Lower leg skin (tissue), 4 donors: ENCODE measurements around the gene SLC22A23. TPM values are rescaled to one million over a fixed set of nuclear protein-coding genes. Genes with fewer than 3 reads are reported as not detected.

Source experiments
- DNase-seq, 2 donors: peaks; one replicate each; pipeline ENCODE4 v3.0.0-alpha.2; 2019; ENCODE audit warnings: low spot score in 2 of 2
- H3K4me3 ChIP-seq: fragments of 200-600 bp; sonication (generic); 2 replicates; pipeline ENCODE4 v1.5.1; 2017; ENCODE audit warnings: mild to moderate bottlenecking, low read depth; ENCODE audit not compliant: poor library complexity, severe bottlenecking
- CTCF ChIP-seq, 3 donors: fragments of 450-650 bp; IDR thresholded peaks; one replicate each; pipeline ENCODE4 v1.5.1; 2016; ENCODE audit warnings: antibody characterized with exemption in 3 of 3, mild to moderate bottlenecking in 3 of 3, moderate library complexity in 2 of 3
- POLR2A ChIP-seq, 2 donors: fragments of 450-650 bp; IDR thresholded peaks; one replicate each; pipeline ENCODE4 v1.6.1; 2016 to 2017; ENCODE audit warnings: antibody characterized with exemption in 2 of 2, mild to moderate bottlenecking in 1 of 2, moderate library complexity in 1 of 2
- WGBS, 2 donors: methylation state at CpG; one replicate each; pipeline ENCODE4 v1.1.5; 2018; 5-methylcytosine and 5-hydroxymethylcytosine counted together
- intact Hi-C: fragments of 100-400 bp; cut with DNase I; formaldehyde crosslinking; loops from one replicate; pipeline ENCODE4 v1.15.0; 2023; ENCODE audit warnings: low total_unique reads
- total RNA-seq, 4 donors: library from RNA; depleted of rRNA; stranded (reverse); fragments of >200 nt; gene quantifications; one replicate each; pipeline ENCODE4 v1.1.0, GENCODE V29; 2016

SLC22A23 gene
- total RNA-seq, 4 donors from 2014 or later: 29.2 to 50.7 (median 43.2) TPM

GRCh38 chr6:3345836-3346235 lies 111.0 kb downstream of the SLC22A23 start:
- no peak for TF ChIP-seq POLR2A (IDR thresholded peaks at IDR 0.05)
- no peak for TF ChIP-seq CTCF (IDR thresholded peaks at IDR 0.05)
- 68 to 69% methylated on average over 8 of the region's 8 CpGs for WGBS, 2 donors
- intact Hi-C loops: no loop called here
- H3K4me3 ChIP-seq: no peak overlapping the region
- no peak for DNase-seq

- 95% methylated on average over 14 of the region's 14 CpGs for WGBS, 2 donors
- intact Hi-C loops: no loop called here
- H3K4me3 ChIP-seq: no peak overlapping the region
- TF ChIP-seq CTCF (IDR thresholded peaks at IDR 0.05): no peak
- TF ChIP-seq POLR2A (IDR thresholded peaks at IDR 0.05): no peak
- no peak for DNase-seq
These were observed 113.6 kb downstream of the SLC22A23 start for GRCh38 chr6:3343089-3343883.

- DNase-seq: peak in 1 of 2 donors; percentile 61
- WGBS, 2 donors: 57 to 64% methylated on average over 6 of the region's 6 CpGs
- TF ChIP-seq POLR2A (IDR thresholded peaks at IDR 0.05) (no peak), CTCF (IDR thresholded peaks at IDR 0.05) (no peak)
- intact Hi-C loops: no loop called here
- no peak overlapping the region for H3K4me3 ChIP-seq
These were observed 115.4 kb downstream of the SLC22A23 start for GRCh38 chr6:3341467-3341866.

GRCh38 chr6:3340894-3341293 lies 116.0 kb downstream of the SLC22A23 start:
- no peak overlapping the region for H3K4me3 ChIP-seq
- WGBS, 2 donors: 75 to 76% methylated on average over 4 of the region's 4 CpGs
- TF ChIP-seq POLR2A (IDR thresholded peaks at IDR 0.05) (no peak), CTCF (IDR thresholded peaks at IDR 0.05) (no peak)
- DNase-seq: no peak
- intact Hi-C loops: no loop called here

- intact Hi-C loops: no loop called here
- TF ChIP-seq CTCF (IDR thresholded peaks at IDR 0.05) (no peak), POLR2A (IDR thresholded peaks at IDR 0.05) (no peak)
- peak in 1 of 2 donors; percentile 55 for DNase-seq
- 66 to 74% methylated on average over 12 of the region's 12 CpGs for WGBS, 2 donors
- H3K4me3 ChIP-seq: no peak overlapping the region
These were observed 116.5 kb downstream of the SLC22A23 start for GRCh38 chr6:3340358-3340802.
